ENCODE measurements around the gene RPL39L.

Gene RPL39L

DNA sequence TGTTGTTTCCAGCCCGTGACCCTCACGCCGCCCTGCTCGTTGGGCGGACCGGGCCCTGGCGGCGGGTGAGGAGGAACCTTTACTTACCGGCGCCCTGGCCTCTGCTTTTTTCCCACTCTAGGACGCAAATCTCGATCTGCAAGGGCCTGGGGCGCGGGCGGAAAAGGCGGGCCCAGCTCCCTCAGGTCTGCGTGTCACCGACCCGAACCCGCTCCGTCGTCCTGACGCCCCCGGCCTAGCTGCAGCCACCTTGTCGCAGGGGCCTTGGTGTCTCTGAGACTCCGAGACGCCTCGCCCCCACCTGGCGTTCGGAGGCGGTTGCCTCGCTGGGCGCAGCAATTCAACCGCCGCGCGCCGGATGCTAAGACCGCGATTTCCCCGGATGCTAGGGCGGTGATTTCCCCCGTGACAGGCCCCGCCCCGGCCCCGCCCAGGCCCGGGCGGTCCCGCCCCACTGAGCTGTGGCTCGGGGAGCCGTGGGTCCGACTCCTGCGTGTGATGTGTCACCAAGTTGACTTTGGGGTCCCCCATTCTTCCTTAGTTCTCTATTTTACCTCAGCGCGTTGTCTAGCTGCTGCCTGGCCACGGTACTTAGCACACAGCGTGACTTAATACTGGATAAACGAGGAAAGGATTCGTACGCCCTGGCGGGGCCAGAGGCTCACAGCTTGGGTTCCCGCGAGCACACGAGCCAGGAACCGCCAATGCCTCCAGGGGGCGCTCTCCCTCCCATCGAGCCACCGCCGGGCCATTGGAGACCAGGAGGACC is at the start of gene RPL39L:
Gene RPL39L (minus strand): TSS at position 371 of the 769 bp plus-strand sequence. CDS start 18,196 bp downstream, outside the sequence.
- in situ Hi-C loops (cut with HindIII; ENCODE audit: low sequenced_read_pairs): no loop called here
- TF ChIP-seq, protein P1, sequence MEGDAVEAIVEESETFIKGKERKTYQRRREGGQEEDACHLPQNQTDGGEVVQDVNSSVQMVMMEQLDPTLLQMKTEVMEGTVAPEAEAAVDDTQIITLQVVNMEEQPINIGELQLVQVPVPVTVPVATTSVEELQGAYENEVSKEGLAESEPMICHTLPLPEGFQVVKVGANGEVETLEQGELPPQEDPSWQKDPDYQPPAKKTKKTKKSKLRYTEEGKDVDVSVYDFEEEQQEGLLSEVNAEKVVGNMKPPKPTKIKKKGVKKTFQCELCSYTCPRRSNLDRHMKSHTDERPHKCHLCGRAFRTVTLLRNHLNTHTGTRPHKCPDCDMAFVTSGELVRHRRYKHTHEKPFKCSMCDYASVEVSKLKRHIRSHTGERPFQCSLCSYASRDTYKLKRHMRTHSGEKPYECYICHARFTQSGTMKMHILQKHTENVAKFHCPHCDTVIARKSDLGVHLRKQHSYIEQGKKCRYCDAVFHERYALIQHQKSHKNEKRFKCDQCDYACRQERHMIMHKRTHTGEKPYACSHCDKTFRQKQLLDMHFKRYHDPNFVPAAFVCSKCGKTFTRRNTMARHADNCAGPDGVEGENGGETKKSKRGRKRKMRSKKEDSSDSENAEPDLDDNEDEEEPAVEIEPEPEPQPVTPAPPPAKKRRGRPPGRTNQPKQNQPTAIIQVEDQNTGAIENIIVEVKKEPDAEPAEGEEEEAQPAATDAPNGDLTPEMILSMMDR (IDR thresholded peaks at IDR 0.05; ENCODE audit: low read depth, low read length, missing control alignments): peak; percentile 88
- peak within 1 kb of the TSS; percentile 62 for H3K4me3 ChIP-seq (ENCODE audit: low read depth, low read length)
- DNase-seq (ENCODE audit: low read depth): peak; percentile 40

DNA sequence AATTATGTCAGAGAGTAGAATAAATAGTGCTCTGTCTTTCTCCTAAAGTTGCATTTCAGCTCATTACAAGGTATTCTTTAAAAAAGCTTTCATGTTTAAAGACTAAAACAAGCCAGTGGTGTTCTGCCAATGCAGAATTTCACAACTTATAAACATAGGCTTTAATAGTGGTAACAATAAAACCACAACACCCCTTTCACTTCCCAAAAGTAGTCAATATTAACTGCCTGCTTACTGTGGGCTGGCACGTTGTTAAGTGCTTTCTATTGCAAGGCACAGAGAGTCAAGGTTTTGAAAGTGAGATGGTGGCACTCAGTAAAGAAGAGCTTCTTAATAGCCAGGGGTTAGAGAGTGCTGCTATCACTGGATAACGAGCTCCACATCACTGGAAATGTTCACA is 49.6 kb upstream of the RPL39L start:
- in situ Hi-C loops (cut with HindIII; ENCODE audit: low sequenced_read_pairs): no loop called here
- DNase-seq (ENCODE audit: low read depth): peak; percentile 31
- TF ChIP-seq, protein P1 (IDR thresholded peaks at IDR 0.05; ENCODE audit: low read depth, low read length, missing control alignments): no peak
- H3K4me3 ChIP-seq (ENCODE audit: low read depth, low read length): no peak overlapping the region

DNA sequence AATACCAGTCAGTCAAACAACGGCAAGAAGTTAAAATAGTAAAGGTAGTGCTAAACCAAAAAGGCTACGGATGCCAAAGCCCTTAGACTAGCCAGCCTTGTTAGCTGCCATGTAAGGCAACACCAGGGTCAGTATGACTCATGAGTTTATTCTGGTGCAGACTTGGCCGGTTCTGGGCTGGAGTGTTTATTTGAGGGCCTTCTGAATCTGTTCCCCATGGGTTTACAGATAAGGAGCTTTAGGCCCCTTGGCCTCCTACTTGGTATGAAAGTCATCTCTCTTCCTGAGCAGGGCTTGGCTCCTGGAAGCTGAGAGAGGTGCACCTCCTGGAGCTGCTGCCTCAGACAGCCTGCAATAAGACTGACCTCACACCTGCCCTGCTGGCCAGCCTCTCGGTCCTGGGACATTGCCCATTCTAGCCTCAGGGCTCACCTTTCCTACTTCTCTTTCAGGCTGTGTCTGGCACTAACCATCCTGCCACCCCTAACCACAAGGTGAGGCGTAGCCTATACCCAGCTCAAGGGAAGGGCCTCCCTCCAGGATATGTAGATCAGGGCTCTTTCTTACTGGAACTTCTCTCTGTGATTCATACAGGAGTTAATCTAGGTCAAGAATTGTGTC is 47.6 kb upstream of the RPL39L start:
- in situ Hi-C loops (cut with HindIII; ENCODE audit: low sequenced_read_pairs): no loop called here
- H3K4me3 ChIP-seq (ENCODE audit: low read depth, low read length): no peak overlapping the region
- TF ChIP-seq, protein P1 (IDR thresholded peaks at IDR 0.05; ENCODE audit: low read depth, low read length, missing control alignments): no peak
- DNase-seq (ENCODE audit: low read depth): peak; percentile 76

DNA sequence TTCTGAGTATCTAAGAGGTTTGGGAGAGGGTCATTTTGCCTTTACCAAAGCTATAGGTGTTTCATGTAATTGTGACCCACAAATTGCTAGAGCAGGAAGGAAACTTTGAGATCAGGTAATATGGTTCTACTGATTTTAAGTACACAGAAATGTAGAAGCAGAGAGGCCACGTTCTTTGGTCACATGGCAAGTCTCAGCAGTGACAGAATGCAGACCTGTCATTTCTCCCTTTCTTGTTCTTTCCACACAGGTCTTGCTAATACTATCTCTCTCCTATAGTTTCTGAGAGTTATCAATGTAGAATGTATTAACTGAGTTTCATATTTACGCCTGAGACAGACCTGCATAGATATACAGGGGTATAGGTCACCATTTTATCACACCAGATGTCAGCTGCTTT is 47.1 kb upstream of the RPL39L start:
- in situ Hi-C loops (cut with HindIII; ENCODE audit: low sequenced_read_pairs): no loop called here
- H3K4me3 ChIP-seq (ENCODE audit: low read depth, low read length): no peak overlapping the region

DNA sequence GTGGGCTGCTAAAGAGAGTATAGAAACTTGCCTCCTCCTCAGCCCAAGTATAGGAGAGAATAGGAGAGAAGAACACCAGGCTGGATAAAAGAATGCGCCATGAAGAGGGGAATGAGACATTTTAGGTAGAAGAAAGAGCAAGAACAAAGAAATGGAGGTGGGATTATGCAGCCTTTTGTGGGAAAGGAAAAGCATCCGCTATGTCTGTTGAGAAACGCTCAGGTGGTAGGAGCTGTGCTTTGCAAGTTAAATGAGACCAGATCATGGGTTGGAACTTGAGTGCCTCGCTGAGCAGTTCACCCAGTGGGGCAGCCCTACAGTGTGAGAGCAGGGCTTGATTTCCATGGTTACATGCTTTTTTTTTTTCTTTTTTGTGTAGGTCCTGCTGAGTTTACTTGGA is 46.5 kb upstream of the RPL39L start:
- DNase-seq (ENCODE audit: low read depth): no peak
- no peak overlapping the region for H3K4me3 ChIP-seq (ENCODE audit: low read depth, low read length)
- in situ Hi-C loops (cut with HindIII; ENCODE audit: low sequenced_read_pairs): no loop called here
- TF ChIP-seq, protein P1 (IDR thresholded peaks at IDR 0.05; ENCODE audit: low read depth, low read length, missing control alignments): no peak

More for the DNA sequence above, 47.1 kb upstream of the RPL39L start:
- DNase-seq (ENCODE audit: low read depth): no peak
- TF ChIP-seq, protein P1 (IDR thresholded peaks at IDR 0.05; ENCODE audit: low read depth, low read length, missing control alignments): no peak

- in situ Hi-C loops (cut with HindIII; ENCODE audit: low sequenced_read_pairs): no loop called here
- H3K4me3 ChIP-seq (ENCODE audit: low read depth, low read length): no peak overlapping the region
- TF ChIP-seq, protein P1 (IDR thresholded peaks at IDR 0.05; ENCODE audit: low read depth, low read length, missing control alignments): no peak
- DNase-seq (ENCODE audit: low read depth): no peak
Measured at GRCh38 chr3:187183903-187184302, 44.6 kb upstream of the RPL39L start.
